Nephron progenitor cell (in vitro differentiated cells): ENCODE data around the gene MGLL.

ENCODE experiments used
- DNase-seq: peaks from one replicate; pipeline ENCODE4 v3.0.0; 2021
- H3K27ac Mint-ChIP-seq: 2 replicates; pipeline ENCODE4 v1.8.0; 2021; ENCODE audit warnings: mild to moderate bottlenecking, moderate library complexity, mixed read lengths
- H3K27me3 Mint-ChIP-seq: 2 replicates; pipeline ENCODE4 v1.8.0; 2021; ENCODE audit warnings: mild to moderate bottlenecking, low read depth, mixed read lengths; ENCODE audit not compliant: poor library complexity
- H3K36me3 Mint-ChIP-seq: 2 replicates; pipeline ENCODE4 v1.8.0; 2021; ENCODE audit warnings: low read depth, mixed read lengths
- H3K4me1 Mint-ChIP-seq: 2 replicates; pipeline ENCODE4 v1.8.0; 2021; ENCODE audit warnings: mixed read lengths
- H3K4me3 Mint-ChIP-seq: 2 replicates; pipeline ENCODE4 v1.8.0; 2021; ENCODE audit warnings: mild to moderate bottlenecking, moderate library complexity, mixed read lengths
- H3K9me3 Mint-ChIP-seq: 2 replicates; pipeline ENCODE4 v1.8.0; 2021; ENCODE audit warnings: mild to moderate bottlenecking, moderate library complexity, mixed read lengths
- CTCF ChIP-seq: fragments of 200-600 bp; sonication (generic); IDR thresholded peaks from 2 replicates; pipeline ENCODE4 v1.5.0; 2021; ENCODE audit warnings: antibody characterized with exemption

The MGLL gene

GRCh38 chr3:127773752-127774395, 48.4 kb downstream of the MGLL start:
- H3K27me3 Mint-ChIP-seq: peaks cover 7% of the 10 kb centered on the region
- no peak overlapping the region for H3K27ac Mint-ChIP-seq
- no peak overlapping the region for H3K4me3 Mint-ChIP-seq
- DNase-seq: no peak
- peaks cover 12% of the 10 kb centered on the region for H3K9me3 Mint-ChIP-seq
- peaks cover 23% of the 10 kb centered on the region for H3K4me1 Mint-ChIP-seq
- H3K36me3 Mint-ChIP-seq: no peaks in the 10 kb centered on the region
- no peak for TF ChIP-seq CTCF

- no peak for TF ChIP-seq CTCF
- Mint-ChIP-seq H3K36me3 (peaks cover 7% of the 10 kb centered on the region), H3K9me3 (peaks cover 20% of the 10 kb centered on the region), H3K4me1 (peaks cover 23% of the 10 kb centered on the region), H3K4me3 (no peak overlapping the region), H3K27me3 (peaks cover 7% of the 10 kb centered on the region), H3K27ac (no peak overlapping the region)
- DNase-seq: no peak
Observed at GRCh38 chr3:127772827-127773751, 49.2 kb downstream of the MGLL start.

GRCh38 chr3:127772273-127772672, 50.0 kb downstream of the MGLL start:
- Mint-ChIP-seq H3K4me1 (peaks cover 23% of the 10 kb centered on the region), H3K27ac (no peak overlapping the region), H3K27me3 (peaks cover 4% of the 10 kb centered on the region), H3K9me3 (peaks cover 21% of the 10 kb centered on the region), H3K36me3 (peaks cover 8% of the 10 kb centered on the region), H3K4me3 (no peak overlapping the region)
- DNase-seq: no peak
- no peak for TF ChIP-seq CTCF

- DNase-seq: no peak
- peaks cover 19% of the 10 kb centered on the region for H3K9me3 Mint-ChIP-seq
- peaks cover 4% of the 10 kb centered on the region for H3K27me3 Mint-ChIP-seq
- H3K36me3 Mint-ChIP-seq: peaks cover 8% of the 10 kb centered on the region
- peaks cover 22% of the 10 kb centered on the region for H3K4me1 Mint-ChIP-seq
- no peak for TF ChIP-seq CTCF
- H3K4me3 Mint-ChIP-seq: no peak overlapping the region
- H3K27ac Mint-ChIP-seq: no peak overlapping the region
Observed at GRCh38 chr3:127771746-127772145, 50.6 kb downstream of the MGLL start.

GRCh38 chr3:127770671-127771355, 51.5 kb downstream of the MGLL start:
- H3K4me1 Mint-ChIP-seq: peaks cover 13% of the 10 kb centered on the region
- no peak overlapping the region for H3K27ac Mint-ChIP-seq

More at GRCh38 chr3:127770671-127771355, 51.5 kb downstream of the MGLL start:
- no peak overlapping the region for H3K4me3 Mint-ChIP-seq
- H3K36me3 Mint-ChIP-seq: peaks cover 8% of the 10 kb centered on the region
- DNase-seq: no peak
- peaks cover 3% of the 10 kb centered on the region for H3K27me3 Mint-ChIP-seq
- TF ChIP-seq CTCF: no peak
- H3K9me3 Mint-ChIP-seq: peaks cover 17% of the 10 kb centered on the region
